ENCODE measurements around the gene FUBP3. TPM values are rescaled to one million over a fixed set of nuclear protein-coding genes. Genes with fewer than 3 reads are reported as not detected.

FUBP3 gene
- total RNA-seq, 4 donors from 2014 or later, result 10.4 to 75.1 (median 13.0) TPM

Small RNA genes lying within 50 kb of the gene (microRNA-seq; reads per million reads assigned to microRNA genes)
- gene MIR6856 (ENCODE audit: borderline replicate concordance in 2 of 2), result 0 reads per million in 2 donors

Other genes starting within 250 kb of the FUBP3 start
- 10 to 100 TPM; 44.5 to 83.4 (median 68.5) TPM for gene ASS1, start 134.6 kb upstream of the FUBP3 start, total RNA-seq
- gene PRDM12, start 85.0 kb downstream of the FUBP3 start, total RNA-seq, result not detected
- 10 to 100 TPM in 3 of 4 donors, 1 to 10 TPM in 1; 9.3 to 21.7 (median 12.0) TPM for gene EXOSC2, start 114.2 kb downstream of the FUBP3 start, total RNA-seq

All from gastrocnemius medialis (tissue), 4 donors.